ENCODE data around the gene PRDM16. TPM values are rescaled to one million over a fixed set of nuclear protein-coding genes. Genes with fewer than 3 reads are reported as not detected.

PRDM16 gene
- total and polyA plus RNA-seq, 2 of the 13 experiments (the other 11 are each of a cell fraction or from before 2014, with no cell fraction given) = 0.15 to 0.81 TPM

- TF ChIP-seq HINFP (CRISPR knock-in tag; IDR thresholded peaks at IDR 0.05; ENCODE audit: low read depth) (peak; percentile 56; the same call in 1 of the 2 replicates), FOXA3 (CRISPR knock-in tag; IDR thresholded peaks at IDR 0.05) (peak; percentile 6; the same call in 1 of the 2 replicates), TAF15 (IDR thresholded peaks at IDR 0.05; ENCODE audit: low read depth, low read length, poor library complexity, severe bottlenecking) (peak; percentile 69), ZNF34 (CRISPR knock-in tag; IDR thresholded peaks at IDR 0.05; ENCODE audit: borderline replicate concordance) (no peak), SP5 (CRISPR knock-in tag; IDR thresholded peaks at IDR 0.05; ENCODE audit: borderline replicate concordance, low read depth) (peak; percentile 40; the same call in 1 of the 2 replicates), MZF1 (CRISPR knock-in tag; IDR thresholded peaks at IDR 0.05; ENCODE audit: borderline replicate concordance) (no peak), PHF21A (CRISPR knock-in tag; IDR thresholded peaks at IDR 0.05) (peak; percentile 27; the same call in 1 of the 2 replicates), DNMT1 (CRISPR knock-in tag; IDR thresholded peaks at IDR 0.05) (0 out of 2 replicates have a peak, but pooled peaks have one; percentile 44), ZNF776 (CRISPR knock-in tag; IDR thresholded peaks at IDR 0.05) (no peak), KAT7 (CRISPR knock-in tag; IDR thresholded peaks at IDR 0.05; ENCODE audit: borderline replicate concordance) (no peak), SRY (CRISPR knock-in tag; IDR thresholded peaks at IDR 0.05) (peak; percentile 24; the same call in 1 of the 2 replicates)
- TF ChIP-seq, protein P1, sequence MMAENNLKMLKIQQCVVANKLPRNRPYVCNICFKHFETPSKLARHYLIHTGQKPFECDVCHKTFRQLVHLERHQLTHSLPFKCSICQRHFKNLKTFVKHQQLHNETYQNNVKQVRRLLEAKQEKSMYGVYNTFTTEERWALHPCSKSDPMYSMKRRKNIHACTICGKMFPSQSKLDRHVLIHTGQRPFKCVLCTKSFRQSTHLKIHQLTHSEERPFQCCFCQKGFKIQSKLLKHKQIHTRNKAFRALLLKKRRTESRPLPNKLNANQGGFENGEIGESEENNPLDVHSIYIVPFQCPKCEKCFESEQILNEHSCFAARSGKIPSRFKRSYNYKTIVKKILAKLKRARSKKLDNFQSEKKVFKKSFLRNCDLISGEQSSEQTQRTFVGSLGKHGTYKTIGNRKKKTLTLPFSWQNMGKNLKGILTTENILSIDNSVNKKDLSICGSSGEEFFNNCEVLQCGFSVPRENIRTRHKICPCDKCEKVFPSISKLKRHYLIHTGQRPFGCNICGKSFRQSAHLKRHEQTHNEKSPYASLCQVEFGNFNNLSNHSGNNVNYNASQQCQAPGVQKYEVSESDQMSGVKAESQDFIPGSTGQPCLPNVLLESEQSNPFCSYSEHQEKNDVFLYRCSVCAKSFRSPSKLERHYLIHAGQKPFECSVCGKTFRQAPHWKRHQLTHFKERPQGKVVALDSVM (CRISPR knock-in tag; IDR thresholded peaks at IDR 0.05) = 0 out of 2 replicates have a peak, but pooled peaks have one; percentile 16
- TF ChIP-seq, protein P2, sequence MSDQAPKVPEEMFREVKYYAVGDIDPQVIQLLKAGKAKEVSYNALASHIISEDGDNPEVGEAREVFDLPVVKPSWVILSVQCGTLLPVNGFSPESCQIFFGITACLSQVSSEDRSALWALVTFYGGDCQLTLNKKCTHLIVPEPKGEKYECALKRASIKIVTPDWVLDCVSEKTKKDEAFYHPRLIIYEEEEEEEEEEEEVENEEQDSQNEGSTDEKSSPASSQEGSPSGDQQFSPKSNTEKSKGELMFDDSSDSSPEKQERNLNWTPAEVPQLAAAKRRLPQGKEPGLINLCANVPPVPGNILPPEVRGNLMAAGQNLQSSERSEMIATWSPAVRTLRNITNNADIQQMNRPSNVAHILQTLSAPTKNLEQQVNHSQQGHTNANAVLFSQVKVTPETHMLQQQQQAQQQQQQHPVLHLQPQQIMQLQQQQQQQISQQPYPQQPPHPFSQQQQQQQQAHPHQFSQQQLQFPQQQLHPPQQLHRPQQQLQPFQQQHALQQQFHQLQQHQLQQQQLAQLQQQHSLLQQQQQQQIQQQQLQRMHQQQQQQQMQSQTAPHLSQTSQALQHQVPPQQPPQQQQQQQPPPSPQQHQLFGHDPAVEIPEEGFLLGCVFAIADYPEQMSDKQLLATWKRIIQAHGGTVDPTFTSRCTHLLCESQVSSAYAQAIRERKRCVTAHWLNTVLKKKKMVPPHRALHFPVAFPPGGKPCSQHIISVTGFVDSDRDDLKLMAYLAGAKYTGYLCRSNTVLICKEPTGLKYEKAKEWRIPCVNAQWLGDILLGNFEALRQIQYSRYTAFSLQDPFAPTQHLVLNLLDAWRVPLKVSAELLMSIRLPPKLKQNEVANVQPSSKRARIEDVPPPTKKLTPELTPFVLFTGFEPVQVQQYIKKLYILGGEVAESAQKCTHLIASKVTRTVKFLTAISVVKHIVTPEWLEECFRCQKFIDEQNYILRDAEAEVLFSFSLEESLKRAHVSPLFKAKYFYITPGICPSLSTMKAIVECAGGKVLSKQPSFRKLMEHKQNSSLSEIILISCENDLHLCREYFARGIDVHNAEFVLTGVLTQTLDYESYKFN (CRISPR knock-in tag; conservative IDR thresholded peaks at IDR 0.05) = peak; percentile 43; the same call in 1 of the 2 replicates
- TF ChIP-seq, protein P3, sequence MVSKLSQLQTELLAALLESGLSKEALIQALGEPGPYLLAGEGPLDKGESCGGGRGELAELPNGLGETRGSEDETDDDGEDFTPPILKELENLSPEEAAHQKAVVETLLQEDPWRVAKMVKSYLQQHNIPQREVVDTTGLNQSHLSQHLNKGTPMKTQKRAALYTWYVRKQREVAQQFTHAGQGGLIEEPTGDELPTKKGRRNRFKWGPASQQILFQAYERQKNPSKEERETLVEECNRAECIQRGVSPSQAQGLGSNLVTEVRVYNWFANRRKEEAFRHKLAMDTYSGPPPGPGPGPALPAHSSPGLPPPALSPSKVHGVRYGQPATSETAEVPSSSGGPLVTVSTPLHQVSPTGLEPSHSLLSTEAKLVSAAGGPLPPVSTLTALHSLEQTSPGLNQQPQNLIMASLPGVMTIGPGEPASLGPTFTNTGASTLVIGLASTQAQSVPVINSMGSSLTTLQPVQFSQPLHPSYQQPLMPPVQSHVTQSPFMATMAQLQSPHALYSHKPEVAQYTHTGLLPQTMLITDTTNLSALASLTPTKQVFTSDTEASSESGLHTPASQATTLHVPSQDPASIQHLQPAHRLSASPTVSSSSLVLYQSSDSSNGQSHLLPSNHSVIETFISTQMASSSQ (IDR thresholded peaks at IDR 0.05; ENCODE audit: low read depth) = no peak
- TF ChIP-seq, protein P3 (CRISPR knock-in tag; IDR thresholded peaks at IDR 0.05; ENCODE audit: borderline replicate concordance) = peak; percentile 31; the same call in 1 of the 2 replicates
- TF ChIP-seq, protein P4, sequence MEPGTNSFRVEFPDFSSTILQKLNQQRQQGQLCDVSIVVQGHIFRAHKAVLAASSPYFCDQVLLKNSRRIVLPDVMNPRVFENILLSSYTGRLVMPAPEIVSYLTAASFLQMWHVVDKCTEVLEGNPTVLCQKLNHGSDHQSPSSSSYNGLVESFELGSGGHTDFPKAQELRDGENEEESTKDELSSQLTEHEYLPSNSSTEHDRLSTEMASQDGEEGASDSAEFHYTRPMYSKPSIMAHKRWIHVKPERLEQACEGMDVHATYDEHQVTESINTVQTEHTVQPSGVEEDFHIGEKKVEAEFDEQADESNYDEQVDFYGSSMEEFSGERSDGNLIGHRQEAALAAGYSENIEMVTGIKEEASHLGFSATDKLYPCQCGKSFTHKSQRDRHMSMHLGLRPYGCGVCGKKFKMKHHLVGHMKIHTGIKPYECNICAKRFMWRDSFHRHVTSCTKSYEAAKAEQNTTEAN (CRISPR knock-in tag; conservative IDR thresholded peaks at IDR 0.05) = 0 out of 2 replicates have a peak, but pooled peaks have one; percentile 29
These were observed 384.3 kb downstream of the PRDM16 start (continued) for GRCh38 chr1:3453203-3453761.
